SK-N-MC (cell line): ENCODE results near the gene MDP1.

Source experiments
- EZH2 ChIP-seq: fragments of 200-600 bp; sonication (generic); IDR thresholded peaks from one replicate; pipeline ENCODE4 v1.6.1; 2017; ENCODE audit warnings: antibody characterized with exemption
- POLR2AphosphoS5 ChIP-seq: IDR thresholded peaks from 2 replicates; pipeline ENCODE4 v1.6.1; 2012; ENCODE audit warnings: mild to moderate bottlenecking, low read depth, low read length, borderline replicate concordance

- TF ChIP-seq POLR2AphosphoS5 (no peak), EZH2 (no peak)
Measured at GRCh38 chr14:24260026-24260779, 44.3 kb upstream of the MDP1 start.
